ENCODE results near the gene MAP4K4. TPM values are rescaled to one million over a fixed set of nuclear protein-coding genes. Genes with fewer than 3 reads are reported as not detected.
"Not testable (repeated sequence)": the region's sequence is repeated elsewhere in the genome, so short reads cannot be mapped to it uniquely, and the experiment has no call there.

Gene MAP4K4
- total RNA-seq, 1 experiment from 2014 or later = 76.9 TPM

- no peaks in the 10 kb centered on the region for H3K9me3 ChIP-seq
- H3K36me3 ChIP-seq = peaks cover 18% of the 10 kb centered on the region
- no peaks in the 10 kb centered on the region for H3K27me3 ChIP-seq
- DNase-seq = no peak
- no peak overlapping the region for H3K4me3 ChIP-seq
Measured at GRCh38 chr2:101895039-101895438, 197.5 kb downstream of the MAP4K4 start.

GRCh38 chr2:101895819-101896322, 198.4 kb downstream of the MAP4K4 start:
- H3K4me3 ChIP-seq = no peak overlapping the region
- no peak for DNase-seq
- H3K36me3 ChIP-seq = peaks cover 18% of the 10 kb centered on the region
- no peaks in the 10 kb centered on the region for H3K27me3 ChIP-seq
- no peaks in the 10 kb centered on the region for H3K9me3 ChIP-seq

GRCh38 chr2:101897301-101897700, 199.8 kb downstream of the MAP4K4 start:
- Histone ChIP-seq H3K9me3 (no peaks in the 10 kb centered on the region), H3K27me3 (no peaks in the 10 kb centered on the region)
- DNase-seq = no peak

GRCh38 chr2:101899265-101899664, 201.8 kb downstream of the MAP4K4 start:
- Histone ChIP-seq H3K36me3 (peaks cover 3% of the 10 kb centered on the region), H3K4me3 (no peak overlapping the region), H3K27me3 (no peaks in the 10 kb centered on the region), H3K9me3 (no peaks in the 10 kb centered on the region)
- no peak for DNase-seq

More at GRCh38 chr2:101897301-101897700, 199.8 kb downstream of the MAP4K4 start:
- Histone ChIP-seq H3K36me3 (peaks cover 14% of the 10 kb centered on the region), H3K4me3 (no peak overlapping the region)

GRCh38 chr2:101899871-101900270, 202.4 kb downstream of the MAP4K4 start:
- no peaks in the 10 kb centered on the region for H3K27me3 ChIP-seq
- H3K4me3 ChIP-seq = no peak overlapping the region
- no peak for DNase-seq
- H3K36me3 ChIP-seq = no peaks in the 10 kb centered on the region; the same call in 1 of the 2 replicates
- no peaks in the 10 kb centered on the region for H3K9me3 ChIP-seq

- no peaks in the 10 kb centered on the region for H3K9me3 ChIP-seq
- H3K27me3 ChIP-seq = no peaks in the 10 kb centered on the region
- DNase-seq = no peak
- no peak overlapping the region for H3K4me3 ChIP-seq
- H3K36me3 ChIP-seq = no peaks in the 10 kb centered on the region; the same call in 1 of the 2 replicates
Measured at GRCh38 chr2:101900375-101900774, 202.9 kb downstream of the MAP4K4 start.

GRCh38 chr2:101901241-101901640, 203.7 kb downstream of the MAP4K4 start:
- Histone ChIP-seq H3K4me3 (no peak overlapping the region), H3K36me3 (no peaks in the 10 kb centered on the region; the same call in 1 of the 2 replicates), H3K9me3 (no peaks in the 10 kb centered on the region), H3K27me3 (no peaks in the 10 kb centered on the region)
- no peak for DNase-seq

- Histone ChIP-seq H3K27me3 (no peaks in the 10 kb centered on the region), H3K4me3 (no peak overlapping the region), H3K36me3 (no peaks in the 10 kb centered on the region), H3K9me3 (no peaks in the 10 kb centered on the region)
- DNase-seq = no peak
Measured at GRCh38 chr2:101902169-101902568, 204.7 kb downstream of the MAP4K4 start.

GRCh38 chr2:101904916-101905315, 207.4 kb downstream of the MAP4K4 start:
- H3K27me3 ChIP-seq = no peaks in the 10 kb centered on the region
- H3K4me3 ChIP-seq = no peak overlapping the region
- H3K9me3 ChIP-seq = no peaks in the 10 kb centered on the region
- H3K36me3 ChIP-seq = no peaks in the 10 kb centered on the region
- DNase-seq = no peak

GRCh38 chr2:101905746-101906336, 208.3 kb downstream of the MAP4K4 start:
- H3K9me3 ChIP-seq = no peaks in the 10 kb centered on the region
- H3K36me3 ChIP-seq = no peaks in the 10 kb centered on the region
- H3K4me3 ChIP-seq = no peak overlapping the region
- no peak for DNase-seq
- no peaks in the 10 kb centered on the region for H3K27me3 ChIP-seq

GRCh38 chr2:101909760-101910159, 212.3 kb downstream of the MAP4K4 start:
- Histone ChIP-seq H3K36me3 (no peaks in the 10 kb centered on the region), H3K9me3 (no peaks in the 10 kb centered on the region), H3K4me3 (no peak overlapping the region), H3K27me3 (no peaks in the 10 kb centered on the region)
- DNase-seq = no peak

- Histone ChIP-seq H3K36me3 (no peaks in the 10 kb centered on the region), H3K4me3 (no peak overlapping the region), H3K9me3 (no peaks in the 10 kb centered on the region), H3K27me3 (no peaks in the 10 kb centered on the region)
- DNase-seq = no peak
Measured at GRCh38 chr2:101912545-101912944, 215.0 kb downstream of the MAP4K4 start.

GRCh38 chr2:101921319-101921952, 223.9 kb downstream of the MAP4K4 start:
- Histone ChIP-seq H3K4me3 (no peak overlapping the region), H3K27me3 (no peaks in the 10 kb centered on the region), H3K9me3 (no peaks in the 10 kb centered on the region), H3K36me3 (no peaks in the 10 kb centered on the region)
- no peak for DNase-seq

- Histone ChIP-seq H3K27me3 (no peaks in the 10 kb centered on the region), H3K4me3 (no peak overlapping the region), H3K9me3 (no peaks in the 10 kb centered on the region), H3K36me3 (no peaks in the 10 kb centered on the region)
- DNase-seq = no peak
Measured at GRCh38 chr2:101921953-101922325, 224.4 kb downstream of the MAP4K4 start.

GRCh38 chr2:101924311-101924710, 226.8 kb downstream of the MAP4K4 start:
- not testable (repeated sequence) for H3K27me3 ChIP-seq, H3K4me3 ChIP-seq, DNase-seq, H3K9me3 ChIP-seq, H3K36me3 ChIP-seq

GRCh38 chr2:101930019-101930418, 232.5 kb downstream of the MAP4K4 start:
- Histone ChIP-seq H3K4me3 (no peak overlapping the region), H3K36me3 (no peaks in the 10 kb centered on the region), H3K9me3 (no peaks in the 10 kb centered on the region), H3K27me3 (no peaks in the 10 kb centered on the region)
- DNase-seq = no peak

- H3K36me3 ChIP-seq = no peaks in the 10 kb centered on the region
Measured at GRCh38 chr2:101930847-101931246, 233.3 kb downstream of the MAP4K4 start.

GRCh38 chr2:101931402-101931801, 233.9 kb downstream of the MAP4K4 start:
- H3K36me3 ChIP-seq = no peaks in the 10 kb centered on the region
- no peak for DNase-seq

More at GRCh38 chr2:101930847-101931246, 233.3 kb downstream of the MAP4K4 start:
- DNase-seq = no peak
- Histone ChIP-seq H3K4me3 (no peak overlapping the region), H3K27me3 (no peaks in the 10 kb centered on the region), H3K9me3 (no peaks in the 10 kb centered on the region)

More at GRCh38 chr2:101931402-101931801, 233.9 kb downstream of the MAP4K4 start:
- H3K9me3 ChIP-seq = no peaks in the 10 kb centered on the region
- no peak overlapping the region for H3K4me3 ChIP-seq
- H3K27me3 ChIP-seq = no peaks in the 10 kb centered on the region

All from MG63 (cell line).